ENCODE data around the gene HAPLN3.

The HAPLN3 gene

GRCh38 chr15:88902846-88903245 is 7.5 kb upstream of the HAPLN3 start:
- TF ChIP-seq CTCF (IDR thresholded peaks at IDR 0.05; ENCODE audit: low read depth, low read length) = no peak
- no peak overlapping the region for H3K4me3 ChIP-seq (ENCODE audit: low read depth, low read length)

GRCh38 chr15:88902221-88902835 is 7.0 kb upstream of the HAPLN3 start:
- H3K4me3 ChIP-seq (ENCODE audit: low read depth, low read length) = no peak overlapping the region
- no peak for TF ChIP-seq CTCF (IDR thresholded peaks at IDR 0.05; ENCODE audit: low read depth, low read length)

- TF ChIP-seq CTCF (IDR thresholded peaks at IDR 0.05; ENCODE audit: low read depth, low read length) = no peak
These were observed 6.3 kb upstream of the HAPLN3 start for GRCh38 chr15:88901508-88902220.

GRCh38 chr15:88900982-88901418 is 5.7 kb upstream of the HAPLN3 start:
- no peak overlapping the region for H3K4me3 ChIP-seq (ENCODE audit: low read depth, low read length)
- no peak for TF ChIP-seq CTCF (IDR thresholded peaks at IDR 0.05; ENCODE audit: low read depth, low read length)

More at GRCh38 chr15:88901508-88902220, 6.3 kb upstream of the HAPLN3 start:
- no peak overlapping the region for H3K4me3 ChIP-seq (ENCODE audit: low read depth, low read length)

- no peak overlapping the region for H3K4me3 ChIP-seq (ENCODE audit: low read depth, low read length)
- TF ChIP-seq CTCF (IDR thresholded peaks at IDR 0.05; ENCODE audit: low read depth, low read length) = no peak
These were observed 5.1 kb upstream of the HAPLN3 start for GRCh38 chr15:88900309-88900981.

- no peak for TF ChIP-seq CTCF (IDR thresholded peaks at IDR 0.05; ENCODE audit: low read depth, low read length)
- no peak overlapping the region for H3K4me3 ChIP-seq (ENCODE audit: low read depth, low read length)
These were observed 3.9 kb upstream of the HAPLN3 start for GRCh38 chr15:88899251-88899650.

- no peak for TF ChIP-seq CTCF (IDR thresholded peaks at IDR 0.05; ENCODE audit: low read depth, low read length)
These were observed 3.4 kb upstream of the HAPLN3 start for GRCh38 chr15:88898736-88899135.

More at GRCh38 chr15:88898736-88899135, 3.4 kb upstream of the HAPLN3 start:
- no peak overlapping the region for H3K4me3 ChIP-seq (ENCODE audit: low read depth, low read length)
